ENCODE data around the gene SBNO1.

SBNO1 gene

DNA sequence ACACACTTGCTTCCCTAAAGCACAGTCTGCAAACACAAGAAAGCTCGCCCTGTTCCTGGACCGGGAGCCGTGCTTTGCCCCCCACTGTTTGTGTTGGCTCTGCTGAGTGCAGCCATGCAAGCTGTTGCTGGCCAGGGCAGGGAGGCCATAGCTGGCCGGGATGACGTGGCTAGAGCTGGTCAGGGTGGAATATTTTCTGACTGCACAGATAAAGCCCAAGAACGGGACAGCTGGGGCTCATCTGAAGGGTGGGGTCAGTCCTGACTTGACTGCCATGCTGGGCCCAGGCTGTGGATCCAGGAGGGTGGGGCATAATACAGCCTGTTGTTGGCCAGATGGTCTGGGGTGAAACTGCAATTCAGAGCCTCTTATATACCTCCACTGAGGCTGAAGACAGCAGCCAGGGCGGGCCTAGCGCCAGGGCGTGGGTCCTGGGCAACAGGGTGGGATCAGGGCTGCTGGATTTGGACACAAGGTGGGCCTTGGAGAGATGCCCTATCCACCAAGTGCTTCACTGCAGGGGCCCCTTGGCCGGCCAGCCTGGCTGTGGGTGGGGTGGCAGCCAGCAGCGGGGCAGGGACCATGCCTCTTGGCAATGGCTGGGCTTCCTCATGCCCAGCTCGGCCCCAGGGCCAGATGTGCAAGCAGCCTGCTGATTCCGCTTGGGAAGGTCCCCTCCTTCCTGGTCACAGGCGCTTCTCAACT, 34.1 kb upstream of the SBNO1 start:
- peak; percentile 67 for DNase-seq (ENCODE audit: extremely low read depth, low read depth)
- TF ChIP-seq, protein P1, sequence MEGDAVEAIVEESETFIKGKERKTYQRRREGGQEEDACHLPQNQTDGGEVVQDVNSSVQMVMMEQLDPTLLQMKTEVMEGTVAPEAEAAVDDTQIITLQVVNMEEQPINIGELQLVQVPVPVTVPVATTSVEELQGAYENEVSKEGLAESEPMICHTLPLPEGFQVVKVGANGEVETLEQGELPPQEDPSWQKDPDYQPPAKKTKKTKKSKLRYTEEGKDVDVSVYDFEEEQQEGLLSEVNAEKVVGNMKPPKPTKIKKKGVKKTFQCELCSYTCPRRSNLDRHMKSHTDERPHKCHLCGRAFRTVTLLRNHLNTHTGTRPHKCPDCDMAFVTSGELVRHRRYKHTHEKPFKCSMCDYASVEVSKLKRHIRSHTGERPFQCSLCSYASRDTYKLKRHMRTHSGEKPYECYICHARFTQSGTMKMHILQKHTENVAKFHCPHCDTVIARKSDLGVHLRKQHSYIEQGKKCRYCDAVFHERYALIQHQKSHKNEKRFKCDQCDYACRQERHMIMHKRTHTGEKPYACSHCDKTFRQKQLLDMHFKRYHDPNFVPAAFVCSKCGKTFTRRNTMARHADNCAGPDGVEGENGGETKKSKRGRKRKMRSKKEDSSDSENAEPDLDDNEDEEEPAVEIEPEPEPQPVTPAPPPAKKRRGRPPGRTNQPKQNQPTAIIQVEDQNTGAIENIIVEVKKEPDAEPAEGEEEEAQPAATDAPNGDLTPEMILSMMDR (IDR thresholded peaks at IDR 0.05; ENCODE audit: low read depth, low read length) = no peak

DNA sequence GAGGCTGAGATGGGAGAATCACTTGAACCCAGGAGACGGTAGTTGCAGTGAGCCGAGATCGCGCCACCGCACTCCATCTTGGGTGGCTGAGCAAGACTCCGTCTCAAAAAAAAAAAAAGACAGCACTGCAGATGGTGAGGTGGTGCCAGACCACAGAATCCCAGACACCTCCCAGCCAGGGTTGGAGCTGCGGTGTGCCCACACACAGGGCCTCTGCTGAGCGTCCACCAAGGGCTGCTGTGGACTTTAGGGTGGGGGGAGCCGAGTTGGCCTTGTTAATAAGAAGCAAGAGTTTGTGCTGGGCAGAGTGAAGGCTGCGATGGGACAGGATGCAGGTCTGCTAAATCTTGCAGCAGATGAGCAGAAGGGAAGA, 33.5 kb upstream of the SBNO1 start:
- DNase-seq (ENCODE audit: extremely low read depth, low read depth) = no peak
- TF ChIP-seq, protein P1 (IDR thresholded peaks at IDR 0.05; ENCODE audit: low read depth, low read length) = no peak

DNA sequence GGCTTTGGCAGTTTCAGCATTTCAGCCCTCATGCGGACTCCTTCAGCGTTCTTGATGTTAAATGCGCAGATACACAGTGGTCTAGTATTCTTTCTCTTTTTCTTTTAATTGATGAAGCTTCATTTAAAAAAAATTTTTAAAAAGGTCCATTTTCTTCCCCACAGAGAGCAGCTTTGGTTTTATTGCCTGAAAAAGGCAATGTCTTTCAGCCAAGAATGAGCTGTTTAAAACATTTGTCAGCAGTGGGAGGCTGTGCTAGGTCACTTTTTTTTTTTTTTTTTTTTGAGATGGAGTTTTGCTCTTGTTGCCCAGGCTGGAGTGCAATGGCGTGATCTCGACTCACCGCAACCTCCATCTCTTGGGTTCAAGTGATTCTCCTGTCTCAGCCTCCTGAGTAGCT, 32.8 kb upstream of the SBNO1 start:
- TF ChIP-seq, protein P1 (IDR thresholded peaks at IDR 0.05; ENCODE audit: low read depth, low read length) = no peak
- no peak for DNase-seq (ENCODE audit: extremely low read depth, low read depth)

- DNase-seq (ENCODE audit: extremely low read depth, low read depth) = no peak
- TF ChIP-seq, protein P1 (IDR thresholded peaks at IDR 0.05; ENCODE audit: low read depth, low read length) = no peak
Measured at GRCh38 chr12:123396954-123397353, 32.3 kb upstream of the SBNO1 start.

GRCh38 chr12:123396543-123396942, 31.9 kb upstream of the SBNO1 start:
- no peak for DNase-seq (ENCODE audit: extremely low read depth, low read depth)

GRCh38 chr12:123395236-123395635, 30.6 kb upstream of the SBNO1 start:
- TF ChIP-seq, protein P1 (IDR thresholded peaks at IDR 0.05; ENCODE audit: low read depth, low read length) = no peak
- no peak for DNase-seq (ENCODE audit: extremely low read depth, low read depth)

More at GRCh38 chr12:123396543-123396942, 31.9 kb upstream of the SBNO1 start:
- TF ChIP-seq, protein P1 (IDR thresholded peaks at IDR 0.05; ENCODE audit: low read depth, low read length) = no peak

DNA sequence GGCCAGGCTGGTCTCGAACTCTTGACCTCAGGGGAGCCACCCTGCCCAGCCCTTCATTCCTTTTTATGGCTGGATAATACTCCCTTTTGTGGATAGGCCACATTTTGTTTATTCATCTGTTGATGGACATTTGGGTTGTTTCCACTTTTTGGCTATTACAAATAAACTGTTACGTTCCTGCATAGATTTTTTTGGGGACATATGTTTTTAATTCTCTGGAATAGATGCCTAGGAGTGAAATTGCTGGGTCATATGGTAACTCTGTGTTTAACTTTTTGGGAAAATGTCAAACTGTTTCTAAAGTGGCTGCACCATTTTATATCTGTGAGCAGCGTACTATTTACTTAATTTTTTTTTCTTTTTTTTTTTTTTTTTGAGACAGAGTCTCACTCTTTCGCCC, 29.1 kb upstream of the SBNO1 start:
- peak; percentile 69 for DNase-seq (ENCODE audit: extremely low read depth, low read depth)
- TF ChIP-seq, protein P1 (IDR thresholded peaks at IDR 0.05; ENCODE audit: low read depth, low read length) = no peak
